Esophagus (tissue), 2 donors: Measurements from ENCODE around the gene PLEKHA5. TPM values are rescaled to one million over a fixed set of nuclear protein-coding genes. Genes with fewer than 3 reads are reported as not detected.

Experiments
- H3K27ac ChIP-seq, 2 donors: one replicate each; pipeline ENCODE4 v1.5.1; 2013; ENCODE audit warnings: low read depth in 2 of 2, mild to moderate bottlenecking in 2 of 2, inconsistent platforms in 1 of 2, low read length in 1 of 2, moderate library complexity in 1 of 2
- H3K27me3 ChIP-seq, 2 donors: one replicate each; pipeline ENCODE4 v1.6.1; 2013; ENCODE audit warnings: low read length in 2 of 2, control low read depth in 1 of 2, mild to moderate bottlenecking in 1 of 2; ENCODE audit not compliant: insufficient read depth in 2 of 2, control insufficient read depth in 1 of 2
- H3K36me3 ChIP-seq, 2 donors: one replicate each; pipeline ENCODE4 v1.6.1; 2013; ENCODE audit warnings: low read length in 1 of 2; ENCODE audit not compliant: control insufficient read depth in 2 of 2, insufficient read depth in 2 of 2
- H3K4me1 ChIP-seq, 2 donors: one replicate each; pipeline ENCODE4 v1.6.1; 2013; ENCODE audit warnings: low read length in 1 of 2; ENCODE audit not compliant: control insufficient read depth in 2 of 2, insufficient read depth in 2 of 2
- H3K4me3 ChIP-seq, 2 donors: one replicate each; pipeline ENCODE4 v1.5.1; 2013; ENCODE audit warnings: low read length in 2 of 2, mild to moderate bottlenecking in 2 of 2, low read depth in 1 of 2, moderate library complexity in 1 of 2
- H3K9me3 ChIP-seq, 2 donors: one replicate each; pipeline ENCODE4 v1.6.1; 2013; ENCODE audit warnings: mild to moderate bottlenecking in 2 of 2, low read depth in 1 of 2, low read length in 1 of 2, moderate library complexity in 1 of 2; ENCODE audit not compliant: control insufficient read depth in 2 of 2, insufficient read depth in 1 of 2
- WGBS, 2 donors: extraction: QIAGEN DNeasy Blood & Tissue Kit; methylation state at CpG; one replicate each; pipeline ENCODE4 v1.1.7; 2013; 5-methylcytosine and 5-hydroxymethylcytosine counted together
- polyA plus RNA-seq, 2 donors: library from polyadenylated mRNA; stranded (reverse); fragments of 200-250 nt; gene quantifications; one replicate each; pipeline ENCODE4 v1.2.3, GENCODE V29; 2013
- donor health status: healthy with polysubstance abuse.
- donor health status: Bipolar disorder and iron deficiency.

Gene PLEKHA5
- polyA plus RNA-seq, 2 donors, result 17.6 to 27.8 TPM

DNA sequence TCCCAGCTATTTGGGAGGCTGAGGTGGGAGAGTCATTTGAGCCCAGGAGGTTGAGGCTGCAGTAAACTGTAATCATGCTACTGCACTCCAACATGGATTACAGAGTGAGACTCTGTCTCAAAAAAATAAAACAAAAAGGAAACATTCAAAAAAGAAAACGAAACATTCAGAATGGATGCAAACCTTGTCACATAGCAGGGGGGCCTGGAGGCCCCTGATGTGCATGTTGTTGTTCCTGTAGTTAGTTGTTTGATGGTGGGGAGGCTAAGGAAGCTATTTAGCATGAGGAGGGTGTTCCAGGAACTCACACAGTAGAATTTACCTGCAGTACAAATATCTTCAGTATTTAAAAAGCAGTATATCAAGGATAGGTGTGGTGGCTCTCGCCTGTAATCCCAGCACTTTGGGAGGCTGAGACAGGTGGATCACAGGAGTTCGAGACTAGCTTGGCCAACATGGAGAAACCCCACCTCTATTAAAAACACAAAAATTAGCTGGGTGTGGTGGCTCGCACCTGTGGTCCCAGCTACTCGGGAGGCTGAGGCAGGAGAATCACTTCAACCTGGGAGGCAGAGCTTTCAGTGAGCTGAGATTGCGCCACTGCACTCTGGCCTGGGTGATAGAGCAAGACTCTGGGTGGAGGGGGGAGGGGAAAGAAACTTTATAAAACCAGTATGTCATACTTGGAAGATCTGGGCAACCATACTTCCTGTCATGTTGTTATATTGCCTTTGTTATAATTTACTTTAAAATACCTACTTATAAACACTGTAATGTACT, 292.2 kb downstream of the PLEKHA5 start:
- no peaks in the 10 kb centered on the region for H3K27me3 ChIP-seq
- no peak overlapping the region for H3K4me3 ChIP-seq
- H3K27ac ChIP-seq, result no peak overlapping the region
- 74 to 90% methylated on average over 6 of the region's 6 CpGs for WGBS, 2 donors
- no peaks in the 10 kb centered on the region for H3K4me1 ChIP-seq
- H3K9me3 ChIP-seq, result no peaks in the 10 kb centered on the region
- no peaks in the 10 kb centered on the region for H3K36me3 ChIP-seq

DNA sequence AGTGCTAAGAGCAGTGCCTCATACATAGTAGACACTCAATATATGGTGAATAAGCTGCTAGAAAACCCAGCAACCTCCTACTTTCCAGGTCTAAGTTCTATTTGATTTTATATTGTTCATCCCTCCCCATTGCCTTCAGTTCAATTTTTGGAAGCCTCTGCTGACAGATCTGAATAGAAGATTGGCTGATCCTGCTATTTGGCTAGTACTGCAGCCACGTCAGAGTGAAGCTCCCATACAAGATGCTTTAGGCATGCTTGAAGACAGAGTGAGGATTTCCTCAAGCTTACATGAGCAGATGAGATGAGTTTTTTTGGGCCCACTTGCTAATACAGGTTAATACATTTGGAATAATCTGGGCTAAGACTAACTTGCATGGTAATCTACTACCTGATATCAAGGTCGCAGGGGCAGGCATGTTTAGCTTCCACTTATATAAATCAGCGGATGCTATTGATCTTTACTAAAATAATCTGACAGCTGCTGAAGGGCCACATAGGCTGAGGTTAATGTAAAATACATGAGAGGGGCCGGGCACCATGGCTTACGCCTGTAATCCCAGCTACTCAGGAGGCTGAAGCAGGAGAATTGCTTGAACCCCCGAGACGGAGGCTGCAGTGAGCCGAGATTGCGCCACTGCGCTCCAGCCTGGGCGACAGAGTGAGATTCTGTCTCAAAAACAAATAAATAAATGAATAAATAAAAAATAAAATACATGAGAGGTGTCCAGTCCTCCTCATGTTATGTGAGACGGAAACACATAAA, 293.8 kb downstream of the PLEKHA5 start:
- 90 to 93% methylated on average over 12 of the region's 12 CpGs for WGBS, 2 donors

More for the DNA sequence above, 293.8 kb downstream of the PLEKHA5 start:
- H3K27me3 ChIP-seq, result no peaks in the 10 kb centered on the region
- H3K36me3 ChIP-seq, result no peaks in the 10 kb centered on the region
- H3K4me3 ChIP-seq, result no peak overlapping the region
- no peaks in the 10 kb centered on the region for H3K9me3 ChIP-seq
- peaks cover 0 to 5% of the 10 kb centered on the region in 2 donors for H3K4me1 ChIP-seq
- no peak overlapping the region for H3K27ac ChIP-seq
